Ovary (tissue), 3 donors: ENCODE measurements around the gene ATXN7L3.

Experiments used
- EP300 ChIP-seq: sonication (generic); formaldehyde crosslinking; IDR thresholded peaks from one replicate; pipeline ENCODE4 v1.6.1; 2017; ENCODE audit warnings: antibody characterized with exemption
- POLR2A ChIP-seq: fragments of 450-650 bp; IDR thresholded peaks from one replicate; pipeline ENCODE4 v1.6.1; 2017; ENCODE audit warnings: antibody characterized with exemption, mild to moderate bottlenecking, moderate library complexity
- TF ChIP-seq, protein P1 (sequence below), 3 donors: fragments of 450-650 bp in 2 of 3; fragments of 200-600 bp in 1 of 3; IDR thresholded peaks; one replicate each; pipeline versions ENCODE4 v1.5.1 to v1.8.0; 2016 to 2022; ENCODE audit warnings: antibody characterized with exemption in 3 of 3, mild to moderate bottlenecking in 1 of 3
- donor health status: DM: no; HTN: no; CAD: no.

DNA sequence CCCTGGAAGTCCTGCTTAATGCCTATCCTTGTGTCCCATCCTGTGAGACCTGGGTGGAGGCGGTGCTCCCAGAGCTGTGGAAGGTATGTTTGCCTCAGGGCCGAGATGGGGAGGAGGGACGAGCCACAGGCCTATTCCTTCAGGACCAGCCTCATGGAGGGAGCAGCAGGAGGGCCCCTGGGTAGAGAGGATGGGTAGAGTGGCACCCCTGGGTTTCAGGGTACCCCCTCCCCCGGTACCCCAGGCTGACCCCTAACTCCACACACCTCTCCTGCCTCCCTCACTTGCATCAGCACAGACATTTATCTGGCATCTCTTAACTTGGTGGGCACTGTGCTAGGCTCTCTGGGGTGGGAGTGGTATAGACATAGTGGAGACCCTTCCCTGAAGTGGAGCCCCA, 22.0 kb downstream of the ATXN7L3 start:
- TF ChIP-seq POLR2A: no peak
- TF ChIP-seq, protein P1, sequence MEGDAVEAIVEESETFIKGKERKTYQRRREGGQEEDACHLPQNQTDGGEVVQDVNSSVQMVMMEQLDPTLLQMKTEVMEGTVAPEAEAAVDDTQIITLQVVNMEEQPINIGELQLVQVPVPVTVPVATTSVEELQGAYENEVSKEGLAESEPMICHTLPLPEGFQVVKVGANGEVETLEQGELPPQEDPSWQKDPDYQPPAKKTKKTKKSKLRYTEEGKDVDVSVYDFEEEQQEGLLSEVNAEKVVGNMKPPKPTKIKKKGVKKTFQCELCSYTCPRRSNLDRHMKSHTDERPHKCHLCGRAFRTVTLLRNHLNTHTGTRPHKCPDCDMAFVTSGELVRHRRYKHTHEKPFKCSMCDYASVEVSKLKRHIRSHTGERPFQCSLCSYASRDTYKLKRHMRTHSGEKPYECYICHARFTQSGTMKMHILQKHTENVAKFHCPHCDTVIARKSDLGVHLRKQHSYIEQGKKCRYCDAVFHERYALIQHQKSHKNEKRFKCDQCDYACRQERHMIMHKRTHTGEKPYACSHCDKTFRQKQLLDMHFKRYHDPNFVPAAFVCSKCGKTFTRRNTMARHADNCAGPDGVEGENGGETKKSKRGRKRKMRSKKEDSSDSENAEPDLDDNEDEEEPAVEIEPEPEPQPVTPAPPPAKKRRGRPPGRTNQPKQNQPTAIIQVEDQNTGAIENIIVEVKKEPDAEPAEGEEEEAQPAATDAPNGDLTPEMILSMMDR (IDR thresholded peaks at IDR 0.05): no peak
- TF ChIP-seq EP300: no peak
